GM12801 (cell line): Measurements from ENCODE around the gene FDX1.

ENCODE experiments used
- TF ChIP-seq, protein P1 (sequence below): IDR thresholded peaks from one replicate; pipeline ENCODE4 v1.5.1; 2011; ENCODE audit warnings: control low read depth; ENCODE audit not compliant: insufficient read length; ENCODE audit errors: extremely low read depth

Gene FDX1

DNA sequence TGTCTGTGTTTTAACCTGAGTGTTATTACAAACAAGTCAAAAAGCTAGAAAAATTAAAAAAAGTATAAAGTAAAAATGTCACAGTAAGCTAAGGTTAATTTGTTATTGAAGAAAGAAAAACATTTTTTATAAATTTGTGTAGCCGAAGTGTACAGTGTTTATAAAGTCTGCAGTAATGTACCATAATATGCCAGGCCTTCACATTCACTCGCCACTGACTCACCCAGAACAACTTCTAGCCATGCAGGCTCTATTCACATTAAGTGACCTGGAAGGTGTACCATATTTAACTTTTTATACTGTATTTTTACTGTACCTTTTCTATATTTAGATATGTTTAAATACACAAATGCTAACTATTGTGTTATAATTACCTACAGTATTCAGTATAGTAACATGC is 14.7 kb upstream of the FDX1 start:
- TF ChIP-seq, protein P1, sequence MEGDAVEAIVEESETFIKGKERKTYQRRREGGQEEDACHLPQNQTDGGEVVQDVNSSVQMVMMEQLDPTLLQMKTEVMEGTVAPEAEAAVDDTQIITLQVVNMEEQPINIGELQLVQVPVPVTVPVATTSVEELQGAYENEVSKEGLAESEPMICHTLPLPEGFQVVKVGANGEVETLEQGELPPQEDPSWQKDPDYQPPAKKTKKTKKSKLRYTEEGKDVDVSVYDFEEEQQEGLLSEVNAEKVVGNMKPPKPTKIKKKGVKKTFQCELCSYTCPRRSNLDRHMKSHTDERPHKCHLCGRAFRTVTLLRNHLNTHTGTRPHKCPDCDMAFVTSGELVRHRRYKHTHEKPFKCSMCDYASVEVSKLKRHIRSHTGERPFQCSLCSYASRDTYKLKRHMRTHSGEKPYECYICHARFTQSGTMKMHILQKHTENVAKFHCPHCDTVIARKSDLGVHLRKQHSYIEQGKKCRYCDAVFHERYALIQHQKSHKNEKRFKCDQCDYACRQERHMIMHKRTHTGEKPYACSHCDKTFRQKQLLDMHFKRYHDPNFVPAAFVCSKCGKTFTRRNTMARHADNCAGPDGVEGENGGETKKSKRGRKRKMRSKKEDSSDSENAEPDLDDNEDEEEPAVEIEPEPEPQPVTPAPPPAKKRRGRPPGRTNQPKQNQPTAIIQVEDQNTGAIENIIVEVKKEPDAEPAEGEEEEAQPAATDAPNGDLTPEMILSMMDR = no peak

DNA sequence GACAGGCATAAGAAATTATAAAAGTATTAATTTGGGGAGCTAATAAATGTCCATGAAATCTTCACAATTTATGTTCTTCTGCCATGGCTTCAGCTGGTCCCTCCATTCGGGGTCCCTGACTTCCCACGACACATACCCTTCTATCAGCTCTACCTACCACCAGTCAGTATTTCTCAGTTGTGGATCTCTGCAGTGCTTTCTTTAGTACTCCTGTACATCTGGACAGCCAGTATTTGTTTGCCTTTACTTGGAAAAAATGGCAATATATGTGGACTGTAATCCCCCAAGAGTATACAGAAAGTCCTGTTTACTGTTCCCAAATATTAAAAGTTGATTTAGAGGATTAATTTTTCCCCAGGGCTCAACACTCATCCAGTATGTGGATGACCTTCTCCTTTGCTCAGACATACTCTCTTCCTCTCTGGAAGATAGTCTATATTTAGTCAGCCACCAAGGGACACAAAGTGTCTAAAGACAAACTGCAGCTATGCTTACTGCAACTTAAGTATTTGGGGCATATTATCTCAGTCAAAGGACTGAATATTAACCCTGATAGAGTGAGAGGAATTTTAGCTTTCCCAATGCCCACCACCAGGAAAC is 7.3 kb upstream of the FDX1 start:
- TF ChIP-seq, protein P1 = no peak

DNA sequence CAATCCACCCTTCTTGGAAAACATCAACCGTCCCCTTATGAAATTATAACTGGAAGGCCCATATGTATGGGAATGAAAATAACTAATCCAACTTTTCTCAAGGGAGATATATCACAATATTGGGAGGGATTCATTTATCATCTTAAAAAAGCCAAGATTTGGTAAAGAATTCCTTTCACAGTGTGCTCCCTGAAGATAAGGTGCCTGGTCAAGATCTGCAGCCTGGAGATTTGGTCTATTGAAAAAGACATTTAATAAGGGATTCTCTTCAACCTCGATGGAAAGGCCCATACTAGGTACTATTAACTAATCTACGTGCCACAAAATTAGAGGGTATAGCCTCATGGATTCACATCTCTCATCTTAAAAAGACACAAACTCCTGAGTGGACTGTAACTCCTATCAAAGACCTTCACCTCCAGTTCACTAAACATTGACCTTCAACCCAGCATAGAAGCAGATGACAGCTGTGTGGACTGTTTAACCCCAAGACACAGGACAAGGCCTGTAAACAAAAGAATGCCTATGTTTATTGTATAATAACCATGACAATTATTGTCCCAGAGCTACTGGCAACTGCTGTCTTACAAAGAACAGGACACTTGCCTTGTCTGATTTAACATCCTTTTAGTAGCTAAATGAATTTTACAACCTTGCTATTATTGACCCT is 4.8 kb upstream of the FDX1 start:
- TF ChIP-seq, protein P1 = no peak

DNA sequence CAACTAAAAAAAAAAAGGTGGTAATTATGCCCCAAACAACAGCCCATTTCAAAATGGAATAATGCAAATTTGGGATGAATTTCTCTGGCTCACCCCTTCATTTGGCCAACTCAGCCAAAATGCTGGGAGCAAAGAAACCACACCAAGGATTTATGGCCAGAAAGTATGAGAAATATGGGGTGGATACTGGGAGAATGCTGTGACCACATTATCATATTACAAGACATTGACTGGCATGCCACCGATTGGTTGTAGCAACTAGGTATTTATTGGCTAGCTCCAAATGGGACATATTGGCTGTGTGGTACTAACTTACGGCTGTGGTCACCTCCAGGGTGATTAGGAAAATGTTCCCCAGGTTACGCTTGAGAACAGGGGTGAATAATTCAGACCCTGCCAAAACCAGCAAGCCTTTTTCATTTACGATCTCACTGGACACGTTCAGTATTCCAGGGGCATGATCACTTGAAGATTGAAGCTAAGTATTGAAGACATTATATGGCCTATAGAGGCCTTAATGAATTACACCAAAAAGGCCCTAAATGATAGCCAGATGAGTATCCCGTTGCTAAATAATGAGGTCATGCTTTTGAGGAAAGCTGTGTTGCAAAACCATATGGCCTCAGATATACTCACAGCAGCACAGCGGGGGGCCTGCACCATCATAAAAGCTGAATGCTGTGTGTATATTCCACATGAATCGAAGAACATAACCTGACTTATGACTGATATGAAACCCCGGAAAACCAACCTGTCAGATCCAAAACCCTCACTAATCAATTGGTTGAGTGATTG is 3.8 kb upstream of the FDX1 start:
- TF ChIP-seq, protein P1 = no peak

DNA sequence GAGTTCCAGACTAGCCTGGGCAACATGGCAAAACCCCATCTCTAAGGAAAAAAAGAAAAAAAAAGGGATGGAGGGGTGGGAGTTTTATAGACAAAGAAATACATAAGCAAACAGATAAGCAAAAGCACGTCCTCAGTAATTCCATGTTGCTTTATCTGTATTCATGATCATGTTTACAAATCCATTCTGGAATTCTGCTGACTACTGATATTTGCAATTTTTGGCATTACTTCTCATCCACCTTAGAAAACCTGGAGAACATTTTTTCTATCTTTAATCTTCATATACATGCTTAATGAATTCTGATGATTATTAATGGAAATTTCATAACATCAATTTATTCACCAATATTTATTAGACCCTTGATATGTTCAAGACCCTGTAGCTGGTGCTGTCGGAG is 1.7 kb upstream of the FDX1 start:
- TF ChIP-seq, protein P1 = no peak

DNA sequence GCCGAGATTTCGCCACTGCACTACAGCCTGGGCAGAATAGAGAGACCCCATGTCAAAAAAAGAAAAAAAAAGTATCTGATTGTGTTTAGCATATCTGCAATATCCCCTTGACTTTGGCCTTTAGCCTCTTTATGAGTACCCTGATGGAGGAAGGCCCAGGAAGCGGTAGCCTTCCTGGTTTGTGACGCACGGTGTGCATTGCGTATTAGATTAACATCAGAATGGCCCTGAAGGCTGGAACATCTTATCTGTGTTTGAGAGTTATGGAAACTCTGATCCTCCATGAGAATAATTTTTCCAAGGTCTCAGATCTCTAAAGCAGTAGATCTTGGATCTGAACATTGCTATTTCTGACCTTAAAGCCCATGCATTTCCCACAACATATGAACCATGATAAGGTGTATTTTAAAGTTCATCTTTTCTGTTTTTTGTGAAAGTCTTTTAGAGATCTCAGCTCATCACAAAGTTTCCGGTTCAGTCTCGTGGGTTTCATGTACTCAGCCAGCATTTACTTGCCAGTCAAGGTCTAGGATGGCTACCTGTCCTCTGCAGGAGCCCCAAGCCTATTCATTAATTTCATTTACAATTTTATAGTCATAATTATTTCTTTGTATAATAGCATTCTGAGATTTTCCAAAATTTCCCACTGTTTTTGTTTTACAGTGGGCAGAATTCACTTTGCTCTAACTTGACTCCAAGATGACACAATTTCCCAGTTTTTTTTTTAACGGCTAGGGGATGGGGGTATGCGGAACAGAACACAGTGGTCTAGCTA is 605 bp upstream of the FDX1 start:
- TF ChIP-seq, protein P1 = no peak
